Neural cell (in vitro differentiated cells): ENCODE measurements around the gene SPCS3.

Source experiments
- CTCF ChIP-seq: fragments of 450-650 bp; IDR thresholded peaks from 2 replicates; pipeline ENCODE4 v1.5.1; 2014; ENCODE audit warnings: antibody characterized with exemption, mild to moderate bottlenecking, moderate library complexity; ENCODE audit not compliant: poor library complexity, severe bottlenecking
- EP300 ChIP-seq: fragments of 450-650 bp; conservative IDR thresholded peaks from 2 replicates; pipeline ENCODE4 v1.6.1; 2014; ENCODE audit warnings: antibody characterized with exemption, mild to moderate bottlenecking, moderate library complexity; ENCODE audit not compliant: poor library complexity, severe bottlenecking
- EZH2 ChIP-seq: fragments of 200-600, 300-800 bp; shearing (Covaris generic), sonication (generic); IDR thresholded peaks from 2 replicates; pipeline ENCODE4 v1.6.1; 2014; ENCODE audit warnings: antibody characterized with exemption, low read length, borderline replicate concordance, mild to moderate bottlenecking; ENCODE audit not compliant: insufficient read depth, poor library complexity, severe bottlenecking
- MXI1 ChIP-seq: fragments of 450-650 bp; conservative IDR thresholded peaks from 2 replicates; pipeline ENCODE4 v1.6.1; 2014; ENCODE audit warnings: antibody characterized with exemption, mild to moderate bottlenecking; ENCODE audit not compliant: poor library complexity, severe bottlenecking
- POLR2AphosphoS5 ChIP-seq: IDR thresholded peaks from 2 replicates; pipeline ENCODE4 v1.6.1; 2012
- SMC3 ChIP-seq: fragments of 450-650 bp; conservative IDR thresholded peaks from 2 replicates; pipeline ENCODE4 v1.6.1; 2014; ENCODE audit warnings: antibody characterized with exemption, mild to moderate bottlenecking, moderate library complexity; ENCODE audit not compliant: poor library complexity

DNA sequence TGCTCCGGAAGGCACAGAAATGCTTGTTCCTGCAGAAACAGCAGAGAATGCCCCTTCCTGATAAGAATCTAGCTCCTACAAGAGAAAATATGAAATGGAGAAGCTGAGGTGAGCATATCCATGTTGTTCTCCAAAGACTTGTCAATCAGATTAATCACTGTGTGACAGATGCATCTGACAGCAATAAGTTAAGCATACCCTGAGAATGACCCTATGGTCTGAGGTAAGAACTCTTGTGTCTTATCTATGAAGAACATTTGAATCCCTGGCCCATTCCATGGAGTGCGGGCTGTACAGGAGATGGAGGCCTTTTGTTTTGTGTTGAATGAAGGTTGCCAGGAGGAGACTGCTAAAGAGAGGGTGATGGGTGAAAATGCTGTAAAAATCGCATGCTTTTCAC, 29.2 kb upstream of the SPCS3 start:
- no peak for TF ChIP-seq EZH2
- no peak for TF ChIP-seq POLR2AphosphoS5
- TF ChIP-seq SMC3: no peak
- no peak for TF ChIP-seq CTCF
- no peak for TF ChIP-seq EP300
- TF ChIP-seq MXI1: no peak
